Measurements from ENCODE around the gene PGAM5.
A peak's percentile ranks its signal among the peaks of the same experiment; 100 is the strongest.

Gene PGAM5

GRCh38 chr12:132710405-132711079 lies at the start of gene PGAM5:
Gene PGAM5, plus strand, starts transcription at chr12:132710842. Its CDS starts 35 bp downstream, at chr12:132710877.
- DNase-seq = peak; percentile 77

- no peak for DNase-seq
Measured at GRCh38 chr12:132660996-132661395, 49.6 kb upstream of the PGAM5 start.

- no peak for DNase-seq
Measured at GRCh38 chr12:132661972-132662371, 48.7 kb upstream of the PGAM5 start.

- no peak for DNase-seq
Measured at GRCh38 chr12:132662901-132663755, 47.5 kb upstream of the PGAM5 start.

DNA sequence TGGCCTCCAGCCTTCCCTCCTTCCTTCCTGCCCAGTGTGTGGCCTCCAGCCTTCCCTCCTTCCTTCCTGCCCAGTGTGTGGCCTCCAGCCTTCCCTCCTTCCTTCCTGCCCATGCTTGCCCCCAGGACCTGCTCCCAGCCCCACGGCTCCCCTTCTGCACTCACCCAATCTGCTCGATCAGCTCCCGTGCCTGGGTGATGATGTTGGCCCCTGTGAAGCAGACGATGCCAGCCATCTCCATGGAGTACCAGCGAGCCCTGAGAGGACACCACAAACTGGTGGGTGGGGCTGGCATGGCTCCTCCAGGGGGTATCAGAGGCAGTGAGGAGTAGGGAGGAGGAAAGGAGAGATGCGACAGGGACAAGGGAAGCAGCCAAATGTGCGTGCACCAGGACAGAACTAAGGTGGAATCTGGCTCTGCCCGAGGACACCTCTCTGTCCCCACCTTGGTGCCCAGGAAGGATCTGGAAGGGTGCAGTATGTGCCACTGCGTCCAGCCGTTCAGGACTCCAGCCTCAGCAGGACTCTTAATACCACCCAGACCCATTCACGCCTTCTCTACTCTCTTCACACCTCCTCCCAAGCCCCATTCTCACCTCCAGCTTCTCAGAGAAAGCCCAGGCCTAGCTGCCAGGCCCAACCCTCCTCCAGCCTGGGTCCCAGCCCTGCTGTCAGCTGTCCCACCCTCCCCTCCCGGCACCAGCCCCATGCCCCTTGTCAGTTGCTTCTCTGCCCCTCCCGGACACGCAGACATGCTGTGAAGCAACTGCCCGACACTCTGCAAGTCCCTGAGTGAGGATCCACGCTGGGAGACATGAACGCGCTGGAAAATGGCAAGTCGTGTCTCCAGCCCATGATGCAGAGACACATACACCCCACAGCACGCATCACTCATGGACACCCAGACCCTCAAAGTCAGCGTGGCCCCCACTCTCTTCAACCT lies 46.2 kb upstream of the PGAM5 start:
- DNase-seq = no peak

- no peak for DNase-seq
Measured at GRCh38 chr12:132665149-132665491, 45.5 kb upstream of the PGAM5 start.

GRCh38 chr12:132665794-132666193 lies 44.8 kb upstream of the PGAM5 start:
- DNase-seq = no peak

GRCh38 chr12:132668191-132669088 lies 42.2 kb upstream of the PGAM5 start:
- no peak for DNase-seq

- DNase-seq = no peak
Measured at GRCh38 chr12:132669166-132669879, 41.3 kb upstream of the PGAM5 start.

- no peak for DNase-seq
Measured at GRCh38 chr12:132672116-132672515, 38.5 kb upstream of the PGAM5 start.

DNA sequence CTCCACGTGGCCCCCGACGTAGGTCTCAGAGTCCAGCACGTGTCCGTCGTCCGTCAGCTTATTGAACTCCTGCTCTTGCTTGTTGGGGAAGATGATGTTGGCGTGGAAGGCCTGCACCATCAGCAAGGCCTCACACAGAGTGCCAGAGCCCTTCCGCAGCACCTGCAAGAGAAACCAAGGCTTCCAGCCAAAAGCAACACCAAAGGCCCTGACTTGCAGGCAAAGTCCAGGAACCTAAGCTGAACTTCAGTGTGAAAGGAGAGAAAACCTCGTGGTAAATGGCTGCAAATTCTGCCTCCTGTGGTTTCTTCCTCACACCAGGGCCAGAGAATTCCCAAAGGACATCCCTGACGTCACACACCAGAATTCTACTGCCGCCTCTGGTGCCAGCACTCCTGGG lies 38.0 kb upstream of the PGAM5 start:
- DNase-seq = no peak

GRCh38 chr12:132673288-132674179 lies 37.1 kb upstream of the PGAM5 start:
- no peak for DNase-seq

GRCh38 chr12:132674561-132674960 lies 36.1 kb upstream of the PGAM5 start:
- no peak for DNase-seq

DNA sequence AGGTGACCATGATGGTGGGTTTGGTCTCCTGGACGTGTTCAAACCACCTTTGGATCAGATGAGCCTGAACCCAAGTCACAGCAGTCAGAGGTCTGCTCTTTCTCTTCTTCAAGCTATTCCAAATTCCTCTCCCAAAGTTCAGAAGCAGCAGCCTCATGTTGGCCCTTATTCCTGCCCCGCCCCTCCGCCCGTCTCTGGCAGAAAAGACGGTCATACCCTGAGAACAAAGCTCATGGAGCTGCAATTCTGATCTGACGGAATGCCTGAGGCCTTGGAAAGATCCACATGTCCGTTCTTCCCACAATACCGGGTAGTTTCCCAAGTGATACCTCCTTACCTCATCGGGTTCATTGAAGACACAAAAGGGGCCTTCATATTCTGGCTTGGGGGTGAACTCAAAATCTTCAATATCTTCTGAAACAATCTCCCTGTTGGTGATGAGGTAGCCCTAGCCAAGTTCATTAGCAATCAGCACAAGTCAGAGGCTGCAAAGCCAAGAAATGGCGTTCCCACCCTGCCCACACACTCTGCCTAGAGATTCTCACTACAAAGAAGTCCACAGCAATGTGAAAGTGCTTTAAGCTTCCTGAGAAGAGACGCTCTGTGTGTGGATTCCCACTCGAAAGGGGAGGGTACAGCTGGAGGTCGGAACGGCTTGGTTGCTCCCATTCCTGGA lies 34.7 kb upstream of the PGAM5 start:
- no peak for DNase-seq

GRCh38 chr12:132677492-132677891 lies 33.1 kb upstream of the PGAM5 start:
- DNase-seq = no peak

DNA sequence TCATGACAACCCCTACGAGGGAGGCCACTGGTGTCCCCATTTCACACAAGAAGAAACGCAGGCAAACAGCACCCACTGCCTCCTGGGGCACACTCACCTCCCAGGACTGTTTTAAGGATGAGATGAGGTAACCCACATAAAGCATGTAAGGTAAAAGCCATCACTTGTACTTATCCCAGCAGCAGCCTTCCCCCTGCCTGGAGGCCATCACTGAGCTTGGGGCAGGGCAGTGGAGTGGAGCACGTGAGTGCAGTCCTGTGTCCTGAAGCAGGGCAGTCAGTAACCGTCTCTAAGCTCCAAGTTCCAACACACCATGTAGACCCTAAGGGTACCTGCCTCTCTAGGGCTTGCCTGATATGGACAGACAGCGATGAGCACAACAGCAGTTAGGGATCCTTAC lies 25.2 kb upstream of the PGAM5 start:
- DNase-seq = no peak

GRCh38 chr12:132686825-132687210 lies 23.8 kb upstream of the PGAM5 start:
- no peak for DNase-seq

DNA sequence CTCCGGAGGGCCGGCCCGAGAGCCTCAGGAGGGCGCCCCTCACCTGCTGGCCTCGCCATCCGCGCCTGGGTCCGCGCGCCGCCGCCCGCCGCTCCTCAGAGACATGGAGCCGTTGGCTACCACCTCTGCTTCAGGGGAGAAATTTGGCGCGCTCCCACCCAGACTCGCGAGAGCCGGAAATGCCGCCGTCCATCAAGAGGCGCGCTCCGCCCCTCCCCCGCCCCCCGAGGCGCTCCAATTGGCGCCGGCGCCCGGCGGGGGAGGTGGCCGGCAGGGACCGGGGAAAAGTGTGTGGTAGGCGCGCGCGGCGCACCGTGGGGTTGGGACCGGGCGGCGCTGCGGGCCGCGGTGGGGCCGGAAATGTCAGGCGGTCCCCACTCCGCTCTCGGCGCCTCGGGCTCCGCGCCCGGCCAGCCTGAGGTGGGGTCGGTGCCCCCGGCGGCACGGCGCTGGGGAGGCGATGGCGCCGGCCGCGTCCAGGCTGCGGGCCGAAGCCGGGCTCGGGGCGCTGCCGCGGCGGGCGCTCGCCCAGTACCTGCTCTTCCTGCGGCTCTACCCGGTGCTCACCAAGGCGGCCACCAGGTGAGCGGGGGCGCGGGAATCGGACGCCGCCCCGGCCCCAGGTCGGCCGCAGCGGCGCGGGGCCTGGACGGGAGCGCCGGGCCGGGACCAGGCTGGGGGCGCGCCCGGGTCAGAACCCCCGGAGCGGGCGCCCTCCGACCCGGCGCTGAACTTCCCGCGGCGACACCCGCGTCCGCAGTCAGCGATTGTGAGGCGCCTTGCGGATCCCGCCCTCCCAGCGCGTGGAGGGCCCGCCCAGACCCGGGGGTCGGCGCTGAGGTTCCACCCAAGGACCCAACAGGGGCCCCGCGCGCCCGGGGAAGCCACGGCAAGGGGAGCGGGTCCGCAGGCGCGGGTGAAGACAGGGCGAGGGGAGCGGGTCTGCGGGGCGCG lies 23.2 kb upstream of the PGAM5 start, which contains the start of the genes POLE and PXMP2:
Gene POLE, minus strand, starts transcription at position 132 of the 954 bp plus-strand sequence. Its CDS starts 27 bp downstream, at position 105.
Gene PXMP2, plus strand, starts transcription at position 377 of the 954 bp plus-strand sequence. Its CDS starts 84 bp downstream, at position 461.
- DNase-seq = peak; percentile 92

All from NCI-H1048 (cell line).